Motor neuron (in vitro differentiated cells): Measurements from ENCODE around the gene ZBED4. TPM values are rescaled to one million over a fixed set of nuclear protein-coding genes. Genes with fewer than 3 reads are reported as not detected.

Experiments
- ATAC-seq, 8 experiments: fragments of 200-7000 bp; cut with Tn5 transposase; replicated peaks in 6 of 8; 2 replicates each; pipeline ENCODE4 v1.8.0; 2021; ENCODE audit warnings: mild to moderate bottlenecking in 8 of 8, moderate library complexity in 8 of 8
- H3K27ac ChIP-seq, 2 donors: fragments of 250-450 bp; sonication (Bioruptor Pico); 2 replicates each; pipeline ENCODE4 v1.9.0; 2021; ENCODE audit warnings: antibody characterized with exemption in 2 of 2, mild to moderate bottlenecking in 2 of 2, moderate library complexity in 1 of 2
- H3K4me1 ChIP-seq, 2 donors: fragments of 250-450 bp; sonication (Bioruptor Pico); replicated peaks in 1 of 2; 2 replicates each; pipeline ENCODE4 v1.6.1; 2021; ENCODE audit warnings: antibody characterized with exemption in 2 of 2, mild to moderate bottlenecking in 2 of 2, moderate library complexity in 1 of 2
- H3K4me3 ChIP-seq, 5 donors: fragments of 250-450 bp; sonication (Bioruptor Pico); 2 replicates each; pipeline ENCODE4 v1.9.0; 2021; ENCODE audit warnings: antibody characterized with exemption in 5 of 5, mild to moderate bottlenecking in 5 of 5, moderate library complexity in 4 of 5
- WGBS, 10 experiments: fragments of 450-650 bp; shearing (Covaris generic); methylation state at CpG; one replicate each; pipeline ENCODE4 v1.0.0; 2022; 5-methylcytosine and 5-hydroxymethylcytosine counted together
- in situ Hi-C, 9 experiments: fragments of 400-800 bp; cut with MboI; loops; one replicate each; pipeline ENCODE4 v1.15.0; 2021; ENCODE audit warnings: low sequenced_read_pairs in 9 of 9, low pct_unique_long_range_greater_than_20kb in 2 of 9; ENCODE audit not compliant: unreplicated experiment in 9 of 9
- total RNA-seq, 8 experiments: library from RNA; unstranded; fragments of 300-600 nt; gene quantifications; 2 replicates each; pipeline versions ENCODE4 v1.2.3 to v1.2.4, GENCODE V29; 2022

Gene ZBED4
- total RNA-seq, 8 experiments from 2014 or later = 5.9 to 31.4 (median 16.9) TPM

GRCh38 chr22:49928555-49929210, 75.0 kb downstream of the ZBED4 start:
- Histone ChIP-seq H3K27ac (no peak overlapping the region), H3K4me1 (peaks cover 18 to 20% of the 10 kb centered on the region in 2 donors), H3K4me3 (no peak overlapping the region)
- WGBS, 10 experiments = 100% methylated on average over 1 of the region's 38 CpGs; no CpG with 5 or more reads in 9 of the 10 experiments
- in situ Hi-C loops = loop anchor here in 6 of 9 experiments (10.0 to 25.0 kb wide), 4 partner anchors 96 to 259 kb away; partner anchors contain the start of gene TRABD (in 2 of the 6)
- ATAC-seq = no peak

- ATAC-seq = peak; percentile 68 to 91 (median 73)
- peak overlapping the region; percentile 18 to 35 (median 23) for H3K4me3 ChIP-seq
- WGBS, 10 experiments = 60% methylated on average over 1 of the region's 75 CpGs; no CpG with 5 or more reads in 9 of the 10 experiments
- in situ Hi-C loops = loop anchor here in 6 of 9 experiments (10.0 to 25.0 kb wide), 4 partner anchors 95 to 258 kb away; partner anchors contain the start of gene TRABD (in 2 of the 6)
- no peak overlapping the region for H3K27ac ChIP-seq
- H3K4me1 ChIP-seq = peaks cover 20 to 27% of the 10 kb centered on the region in 2 donors
Observed at GRCh38 chr22:49929211-49929979, 75.8 kb downstream of the ZBED4 start.

- ATAC-seq = peak in 5 of 8 experiments; percentile 1 to 5 (median 3)
- in situ Hi-C loops = loop anchor here (5.0 to 25.0 kb wide), 5 partner anchors 95 to 257 kb away; partner anchors contain the start of gene TRABD (in 2 of the 9)
- WGBS, 10 experiments = 20 to 72% methylated on average over 2 to 3 of the region's 21 CpGs; no CpG with 5 or more reads in 8 of the 10 experiments
- Histone ChIP-seq H3K27ac (no peak overlapping the region), H3K4me3 (no peak overlapping the region), H3K4me1 (peaks cover 26 to 34% of the 10 kb centered on the region in 2 donors)
Observed at GRCh38 chr22:49929994-49930575, 76.4 kb downstream of the ZBED4 start.

GRCh38 chr22:49930596-49931412, 77.2 kb downstream of the ZBED4 start:
- 0 to 92% (median 75%) methylated on average over 1 to 7 of the region's 14 CpGs; no CpG with 5 or more reads in 5 of the 10 experiments for WGBS, 10 experiments
- Histone ChIP-seq H3K4me3 (no peak overlapping the region), H3K4me1 (peaks cover 28 to 35% of the 10 kb centered on the region in 2 donors), H3K27ac (no peak overlapping the region)
- ATAC-seq = peak; percentile 8 to 58 (median 28)
- in situ Hi-C loops = loop anchor here in 7 of 9 experiments (5.0 to 25.0 kb wide), 4 partner anchors 101 to 256 kb away; partner anchors contain the start of gene TRABD (in 2 of the 7)

GRCh38 chr22:49933236-49934159, 79.9 kb downstream of the ZBED4 start:
- in situ Hi-C loops = loop anchor here in 7 of 9 experiments (5.0 to 25.0 kb wide), 4 partner anchors 99 to 254 kb away; partner anchors contain the start of gene TRABD (in 2 of the 7)
- Histone ChIP-seq H3K27ac (peak overlapping the region in 1 of 2 donors; percentile 50), H3K4me3 (no peak overlapping the region), H3K4me1 (peaks cover 41 to 52% of the 10 kb centered on the region in 2 donors)
- WGBS, 10 experiments = 18 to 91% (median 70%) methylated on average over 2 to 5 of the region's 27 CpGs; no CpG with 5 or more reads in 4 of the 10 experiments
- peak in 3 of 8 experiments; percentile 4 to 12 (median 6) for ATAC-seq

GRCh38 chr22:49934160-49934890, 80.7 kb downstream of the ZBED4 start:
- no peak overlapping the region for H3K4me3 ChIP-seq
- in situ Hi-C loops = loop anchor here in 7 of 9 experiments (5.0 to 25.0 kb wide), 4 partner anchors 98 to 253 kb away; partner anchors contain the start of gene TRABD (in 2 of the 7)

GRCh38 chr22:49934891-49935557, 81.4 kb downstream of the ZBED4 start:
- ATAC-seq = peak in 7 of 8 experiments; percentile 0 to 24 (median 2)
- Histone ChIP-seq H3K4me1 (peaks cover 45 to 47% of the 10 kb centered on the region in 2 donors), H3K27ac (peak overlapping the region in 1 of 2 donors; percentile 38), H3K4me3 (peak overlapping the region in 1 of 5 donors; percentile 23)
- WGBS, 10 experiments = no CpG with 5 or more reads among the region's 56 CpGs
- in situ Hi-C loops = loop anchor here in 7 of 9 experiments (5.0 to 25.0 kb wide), 4 partner anchors 97 to 252 kb away; partner anchors contain the start of gene TRABD (in 2 of the 7)

More at GRCh38 chr22:49934160-49934890, 80.7 kb downstream of the ZBED4 start:
- ATAC-seq = peak in 2 of 8 experiments; percentile 2 to 4
- Histone ChIP-seq H3K27ac (peak overlapping the region in 1 of 2 donors; percentile 38), H3K4me1 (peaks cover 41 to 52% of the 10 kb centered on the region in 2 donors)
- WGBS, 10 experiments = 60% methylated on average over 1 of the region's 24 CpGs; no CpG with 5 or more reads in 9 of the 10 experiments

GRCh38 chr22:49935561-49935960, 81.9 kb downstream of the ZBED4 start:
- peaks cover 45 to 47% of the 10 kb centered on the region in 2 donors for H3K4me1 ChIP-seq
- no CpG with 5 or more reads among the region's 16 CpGs for WGBS, 10 experiments
- no peak overlapping the region for H3K27ac ChIP-seq
- no peak for ATAC-seq
- in situ Hi-C loops = loop anchor here in 7 of 9 experiments (10.0 to 25.0 kb wide), 3 partner anchors 99 to 252 kb away; partner anchors contain the start of gene TRABD (in 2 of the 7)
- peak overlapping the region in 1 of 5 donors; percentile 11 for H3K4me3 ChIP-seq

GRCh38 chr22:49936018-49936972, 82.7 kb downstream of the ZBED4 start:
- Histone ChIP-seq H3K4me1 (peaks cover 45% of the 10 kb centered on the region in 2 donors), H3K4me3 (peak overlapping the region in 4 of 5 donors; percentile 2 to 11 (median 8)), H3K27ac (peak overlapping the region; percentile 62 to 75)
- in situ Hi-C loops = loop anchor here in 7 of 9 experiments (10.0 to 25.0 kb wide), 3 partner anchors 99 to 251 kb away; partner anchors contain the start of gene TRABD (in 2 of the 7)
- WGBS, 10 experiments = 80% methylated on average over 1 of the region's 52 CpGs; no CpG with 5 or more reads in 9 of the 10 experiments
- ATAC-seq = peak; percentile 76 to 87 (median 80)
